K562 (cell line): ENCODE measurements around the gene NTRK1. TPM values are rescaled to one million over a fixed set of nuclear protein-coding genes. Genes with fewer than 3 reads are reported as not detected.

Experiments used
- AFF4 ChIP-seq: sonication (generic); formaldehyde crosslinking; IDR thresholded peaks from 2 replicates; pipeline ENCODE4 v1.8.0; 2023; ENCODE audit warnings: mild to moderate bottlenecking, missing genetic modification reagents
- ATF3 ChIP-seq, 2 experiments: fragments of 450-650 bp in 1 of 2; sonication (generic) in 1 of 2; formaldehyde crosslinking in 1 of 2; IDR thresholded peaks in 1 of 2; conservative IDR thresholded peaks in 1 of 2; 2 replicates each; pipeline versions ENCODE4 v1.6.1 to v1.8.1; 2016 to 2023; ENCODE audit warnings: mild to moderate bottlenecking in 2 of 2, moderate library complexity in 2 of 2, inconsistent platforms in 1 of 2, missing genetic modification reagents in 1 of 2
- HDAC2 ChIP-seq: fragments of 450-650 bp; IDR thresholded peaks from 2 replicates; pipeline ENCODE4 v1.6.1; 2016; ENCODE audit warnings: mild to moderate bottlenecking
- ILK ChIP-seq: fragments of 450-650 bp; IDR thresholded peaks from 2 replicates; pipeline ENCODE4 v1.6.1; 2016; ENCODE audit warnings: missing genetic modification characterization, low read depth, mild to moderate bottlenecking, missing compliant biosample characterization, moderate library complexity, borderline replicate concordance
- KDM1A ChIP-seq, 2 experiments: fragments of 450-650 bp; IDR thresholded peaks; 2 replicates each; pipeline ENCODE4 v1.6.1; 2016; ENCODE audit warnings: mild to moderate bottlenecking in 2 of 2
- PTRF ChIP-seq: fragments of 450-650 bp; IDR thresholded peaks from 2 replicates; pipeline ENCODE4 v1.6.1; 2016; ENCODE audit warnings: mild to moderate bottlenecking, missing genetic modification characterization, missing compliant biosample characterization
- RAD21 ChIP-seq, 2 experiments: fragments of 250-450 bp in 1 of 2; fragments of 450-650 bp in 1 of 2; sonication (Bioruptor Pico) in 1 of 2; formaldehyde crosslinking in 1 of 2; IDR thresholded peaks in 1 of 2; conservative IDR thresholded peaks in 1 of 2; 2 replicates each; pipeline versions ENCODE4 v1.4.0 to v1.8.0; 2020 to 2022; ENCODE audit warnings: mild to moderate bottlenecking in 2 of 2, moderate library complexity in 1 of 2
- RBM25 ChIP-seq: fragments of 200-400 bp; formaldehyde crosslinking; IDR thresholded peaks from 2 replicates; pipeline ENCODE4 v1.6.1; 2018; ENCODE audit warnings: low read length, low read depth, moderate library complexity; ENCODE audit not compliant: severe bottlenecking
- SMARCA5 ChIP-seq: fragments of 450-650 bp; IDR thresholded peaks from 2 replicates; pipeline ENCODE4 v1.6.1; 2016
- SRF ChIP-seq, 2 experiments: fragments of 250-450, 450-650 bp in 1 of 2; sonication (Bioruptor Pico) in 1 of 2; sonication (generic) in 1 of 2; formaldehyde crosslinking; IDR thresholded peaks; 2 replicates each; pipeline versions ENCODE4 v1.5.0 to v1.5.1; 2020 to 2022; ENCODE audit warnings: mild to moderate bottlenecking in 1 of 2, missing genetic modification reagents in 1 of 2
- TAL1 ChIP-seq: fragments of 450-650 bp; IDR thresholded peaks from 2 replicates; pipeline ENCODE4 v1.6.1; 2016; ENCODE audit warnings: mild to moderate bottlenecking
- TOE1 ChIP-seq, 2 experiments: fragments of 450-650 bp in 1 of 2; sonication (generic) in 1 of 2; formaldehyde crosslinking in 1 of 2; IDR thresholded peaks; 2 replicates each; pipeline versions ENCODE4 v1.7.1 to v1.8.0; 2016 to 2022; ENCODE audit warnings: borderline replicate concordance in 2 of 2, mild to moderate bottlenecking in 2 of 2, antibody characterized with exemption in 1 of 2, inconsistent platforms in 1 of 2, low read depth in 1 of 2, missing genetic modification reagents in 1 of 2, moderate library complexity in 1 of 2
- USF1 ChIP-seq: sonication (generic); formaldehyde crosslinking; IDR thresholded peaks from 2 replicates; pipeline ENCODE4 v1.9.0; 2022; ENCODE audit warnings: mild to moderate bottlenecking, missing genetic modification reagents
- ZNF146 ChIP-seq: IDR thresholded peaks from one replicate; pipeline ENCODE4 v1.6.1; 2018; ENCODE audit warnings: missing compliant biosample characterization; ENCODE audit not compliant: unreplicated experiment
- ZSCAN32 ChIP-seq: fragments of 450-650 bp; formaldehyde crosslinking; IDR thresholded peaks from 2 replicates; pipeline ENCODE4 v1.4.0; 2020; ENCODE audit warnings: mild to moderate bottlenecking, moderate library complexity
- polyA plus RNA-seq, 8 experiments: library from polyadenylated mRNA; depleted of rRNA in 4 of 8; stranded (reverse) in 5 of 8; unstranded in 3 of 8; fragments of >200 nt; fragmentation: Nextera tagmentation in 2 of 8; fragmentation: Illumina TruSeq in 1 of 8; extraction: Ambion mirVana in 2 of 8; extraction: Trizol in 1 of 8; gene quantifications; 2 replicates each; pipeline versions ENCODE4 v1.2.1 to v1.2.3, GENCODE V29; 2011 to 2014; ENCODE audit warnings: inconsistent platforms in 1 of 8, missing spikeins in 1 of 8
- total RNA-seq, 7 experiments: library from RNA; depleted of rRNA in 6 of 7; stranded (reverse); fragments of >200 nt in 6 of 7; fragmentation: Illumina TruSeq in 2 of 7; extraction: Trizol in 2 of 7; gene quantifications; 2 replicates each; pipeline versions ENCODE4 v1.2.1 to v1.2.3, GENCODE V29; 2011 to 2021; ENCODE audit warnings: low replicate concordance in 1 of 7

Gene NTRK1
- total and polyA plus RNA-seq, 9 of the 15 experiments (the other 6 are each of a cell fraction or from before 2014, with no cell fraction given) = 0.46 to 30.0 (median 7.9) TPM

GRCh38 chr1:156812293-156812990 lies 48.2 kb upstream of the NTRK1 start (continued):
- TF ChIP-seq ZSCAN32 (no peak), AFF4 (CRISPR knock-in tag) (no peak), HDAC2 (0 out of 2 replicates have a peak, but pooled peaks have one; percentile 45), ATF3 (IDR thresholded peaks at IDR 0.05) (no peak), ATF3 (CRISPR knock-in tag; conservative IDR thresholded peaks at IDR 0.05) (no peak), KDM1A (IDR thresholded peaks at IDR 0.05) (peak; percentile 37 to 47; a peak in 2 of 4 replicates), TOE1 (IDR thresholded peaks at IDR 0.05; ENCODE audit: borderline replicate concordance) (no peak), TOE1 (CRISPR knock-in tag; IDR thresholded peaks at IDR 0.05; ENCODE audit: borderline replicate concordance, low read depth) (no peak), SMARCA5 (peak; percentile 66; the same call in 1 of the 2 replicates), TAL1 (no peak), RAD21 (CRISPR knock-in tag; conservative IDR thresholded peaks at IDR 0.05 in 1 of 2, IDR thresholded peaks at IDR 0.05 in 1 of 2) (no peak), ZNF146 (CRISPR knock-in tag) (no peak), SRF (CRISPR knock-in tag; IDR thresholded peaks at IDR 0.05) (no peak), PTRF (tag) (no peak), USF1 (CRISPR knock-in tag) (no peak), ILK (tag) (no peak), RBM25 (peak; percentile 66)
